DOHH2 (cell line): ENCODE measurements around the gene IGFLR1.

Experiments
- H3F3A ChIP-seq: fragments of 200-600 bp; sonication (generic), shearing (Covaris generic); 2 replicates; pipeline ENCODE4 v1.6.0; 2016; ENCODE audit warnings: antibody characterized with exemption, mild to moderate bottlenecking; ENCODE audit not compliant: control insufficient read depth, insufficient read depth
- H3K27ac ChIP-seq: fragments of 200-600 bp; sonication (generic); 2 replicates; pipeline ENCODE4 v1.5.1; 2014; ENCODE audit warnings: low read depth, mild to moderate bottlenecking, low read length, moderate library complexity
- H3K27me3 ChIP-seq: fragments of 200-600 bp; sonication (generic); 2 replicates; pipeline ENCODE4 v1.6.1; 2014; ENCODE audit warnings: mild to moderate bottlenecking, low read length, mixed read lengths; ENCODE audit not compliant: control insufficient read depth
- H3K36me3 ChIP-seq: fragments of 200-600 bp; sonication (generic); 2 replicates; pipeline ENCODE4 v1.6.1; 2014; ENCODE audit warnings: mild to moderate bottlenecking, low read length, moderate library complexity, mixed read lengths; ENCODE audit not compliant: control insufficient read depth
- H3K4me1 ChIP-seq: fragments of 200-600 bp; sonication (generic); 2 replicates; pipeline ENCODE4 v1.6.1; 2014; ENCODE audit warnings: mild to moderate bottlenecking, low read length, mixed read lengths; ENCODE audit not compliant: control insufficient read depth
- H3K4me2 ChIP-seq: fragments of 200-600 bp; sonication (generic); 2 replicates; pipeline ENCODE4 v1.6.0; 2014; ENCODE audit warnings: mild to moderate bottlenecking, low read length, moderate library complexity
- H3K4me3 ChIP-seq: fragments of 200-600 bp; sonication (generic); 2 replicates; pipeline ENCODE4 v1.5.1; 2014; ENCODE audit warnings: mild to moderate bottlenecking, low read length, mixed read lengths
- H3K79me2 ChIP-seq: fragments of 200-600 bp; sonication (generic); 2 replicates; pipeline ENCODE4 v1.6.1; 2014; ENCODE audit warnings: mild to moderate bottlenecking, low read length, mixed read lengths; ENCODE audit not compliant: control insufficient read depth
- H3K9me2 ChIP-seq: fragments of 200-600 bp; sonication (generic); replicated peaks from 2 replicates; pipeline ENCODE4 v1.6.1; 2014; ENCODE audit warnings: mild to moderate bottlenecking, low read length, mixed read lengths; ENCODE audit not compliant: control insufficient read depth
- H3K9me3 ChIP-seq: fragments of 200-600 bp; sonication (generic); 2 replicates; pipeline ENCODE4 v1.6.1; 2014; ENCODE audit warnings: antibody characterized with exemption, low read length, mixed read lengths; ENCODE audit not compliant: control insufficient read depth, insufficient read depth
- H4K20me1 ChIP-seq: fragments of 200-600 bp; sonication (generic); 2 replicates; pipeline ENCODE4 v1.6.0; 2014; ENCODE audit warnings: low read depth, mild to moderate bottlenecking, antibody characterized with exemption, low read length, moderate library complexity; ENCODE audit not compliant: control insufficient read depth, insufficient read depth
- EZH2phosphoT487 ChIP-seq: fragments of 200-600 bp; sonication (generic); IDR thresholded peaks from 2 replicates; pipeline ENCODE4 v1.6.1; 2017; ENCODE audit warnings: borderline replicate concordance, mild to moderate bottlenecking, antibody characterized with exemption, low read length, moderate library complexity, mixed read lengths
- TF ChIP-seq, protein P1 (sequence below): fragments of 200-600 bp; sonication (generic); IDR thresholded peaks from one replicate; pipeline ENCODE4 v1.5.1; 2014; ENCODE audit warnings: antibody characterized with exemption, mild to moderate bottlenecking, low read depth, low read length; ENCODE audit not compliant: poor library complexity, severe bottlenecking

The IGFLR1 gene

DNA sequence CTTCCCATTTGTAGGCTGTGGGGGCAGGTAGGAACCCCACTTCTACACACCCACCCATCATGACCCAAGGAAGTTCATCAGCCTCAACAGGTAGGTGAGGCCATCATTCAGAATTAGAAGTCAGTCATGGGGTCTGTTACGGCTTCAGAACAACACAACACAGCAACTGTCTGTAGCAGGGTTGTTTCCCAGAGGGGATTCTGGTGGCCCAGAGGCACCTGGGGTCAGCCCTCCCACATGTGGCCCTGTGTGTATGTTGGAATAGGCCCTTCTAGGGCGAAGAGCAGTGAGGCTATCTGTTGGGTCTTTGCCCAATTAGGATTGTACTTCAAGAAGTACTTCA, 3.4 kb downstream of the IGFLR1 start:
- TF ChIP-seq EZH2phosphoT487, result no peak
- TF ChIP-seq, protein P1, sequence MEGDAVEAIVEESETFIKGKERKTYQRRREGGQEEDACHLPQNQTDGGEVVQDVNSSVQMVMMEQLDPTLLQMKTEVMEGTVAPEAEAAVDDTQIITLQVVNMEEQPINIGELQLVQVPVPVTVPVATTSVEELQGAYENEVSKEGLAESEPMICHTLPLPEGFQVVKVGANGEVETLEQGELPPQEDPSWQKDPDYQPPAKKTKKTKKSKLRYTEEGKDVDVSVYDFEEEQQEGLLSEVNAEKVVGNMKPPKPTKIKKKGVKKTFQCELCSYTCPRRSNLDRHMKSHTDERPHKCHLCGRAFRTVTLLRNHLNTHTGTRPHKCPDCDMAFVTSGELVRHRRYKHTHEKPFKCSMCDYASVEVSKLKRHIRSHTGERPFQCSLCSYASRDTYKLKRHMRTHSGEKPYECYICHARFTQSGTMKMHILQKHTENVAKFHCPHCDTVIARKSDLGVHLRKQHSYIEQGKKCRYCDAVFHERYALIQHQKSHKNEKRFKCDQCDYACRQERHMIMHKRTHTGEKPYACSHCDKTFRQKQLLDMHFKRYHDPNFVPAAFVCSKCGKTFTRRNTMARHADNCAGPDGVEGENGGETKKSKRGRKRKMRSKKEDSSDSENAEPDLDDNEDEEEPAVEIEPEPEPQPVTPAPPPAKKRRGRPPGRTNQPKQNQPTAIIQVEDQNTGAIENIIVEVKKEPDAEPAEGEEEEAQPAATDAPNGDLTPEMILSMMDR, result no peak
- Histone ChIP-seq H3K9me2 (no peaks in the 10 kb centered on the region), H3K9me3 (no peaks in the 10 kb centered on the region), H3K36me3 (peaks cover 49% of the 10 kb centered on the region), H3K4me1 (peaks cover 41% of the 10 kb centered on the region), H3F3A (peaks cover 16% of the 10 kb centered on the region), H3K79me2 (no peaks in the 10 kb centered on the region), H3K27me3 (no peaks in the 10 kb centered on the region), H3K4me2 (no peak overlapping the region), H3K4me3 (no peak overlapping the region), H4K20me1 (no peaks in the 10 kb centered on the region), H3K27ac (no peak overlapping the region)

DNA sequence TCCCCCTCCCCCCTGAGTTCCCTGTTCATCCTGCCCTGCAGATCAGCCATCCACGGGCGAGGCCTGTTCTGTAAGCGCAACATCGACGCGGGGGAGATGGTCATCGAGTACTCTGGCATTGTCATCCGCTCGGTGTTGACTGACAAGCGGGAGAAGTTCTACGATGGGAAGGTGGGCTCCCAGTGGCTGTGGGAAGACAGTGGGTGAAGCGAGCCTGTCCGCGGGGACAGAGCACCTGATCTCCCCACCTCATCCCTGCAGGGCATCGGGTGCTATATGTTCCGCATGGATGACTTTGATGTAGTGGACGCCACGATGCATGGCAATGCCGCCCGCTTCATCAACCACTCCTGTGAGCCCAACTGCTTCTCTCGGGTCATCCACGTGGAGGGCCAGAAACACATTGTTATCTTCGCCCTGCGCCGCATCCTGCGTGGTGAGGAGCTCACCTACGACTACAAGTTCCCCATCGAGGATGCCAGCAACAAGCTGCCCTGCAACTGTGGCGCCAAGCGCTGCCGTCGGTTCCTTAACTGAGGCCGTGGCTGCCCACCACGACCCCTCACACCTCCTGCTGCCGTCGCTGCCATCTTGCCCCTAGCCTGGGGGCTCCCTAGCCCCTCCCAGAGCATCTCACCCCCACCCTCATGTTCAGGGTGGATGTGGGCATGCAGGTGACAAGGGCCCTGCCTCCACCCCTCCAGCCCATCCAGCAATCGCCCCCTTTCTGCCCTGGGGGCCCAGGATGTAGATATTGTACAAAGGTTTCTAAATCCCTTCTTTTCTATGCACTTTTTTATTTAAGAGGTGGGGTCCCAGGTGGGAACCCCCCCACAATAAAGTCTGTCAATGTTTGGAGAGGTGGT, 4.0 kb downstream of the IGFLR1 start:
- Histone ChIP-seq H3F3A (peaks cover 16% of the 10 kb centered on the region), H3K36me3 (peaks cover 53% of the 10 kb centered on the region), H3K4me1 (peaks cover 40% of the 10 kb centered on the region), H3K79me2 (no peaks in the 10 kb centered on the region), H3K4me3 (no peak overlapping the region), H4K20me1 (no peaks in the 10 kb centered on the region), H3K27ac (no peak overlapping the region), H3K9me3 (no peaks in the 10 kb centered on the region), H3K27me3 (no peaks in the 10 kb centered on the region), H3K9me2 (no peaks in the 10 kb centered on the region), H3K4me2 (no peak overlapping the region)
- TF ChIP-seq EZH2phosphoT487, result no peak

DNA sequence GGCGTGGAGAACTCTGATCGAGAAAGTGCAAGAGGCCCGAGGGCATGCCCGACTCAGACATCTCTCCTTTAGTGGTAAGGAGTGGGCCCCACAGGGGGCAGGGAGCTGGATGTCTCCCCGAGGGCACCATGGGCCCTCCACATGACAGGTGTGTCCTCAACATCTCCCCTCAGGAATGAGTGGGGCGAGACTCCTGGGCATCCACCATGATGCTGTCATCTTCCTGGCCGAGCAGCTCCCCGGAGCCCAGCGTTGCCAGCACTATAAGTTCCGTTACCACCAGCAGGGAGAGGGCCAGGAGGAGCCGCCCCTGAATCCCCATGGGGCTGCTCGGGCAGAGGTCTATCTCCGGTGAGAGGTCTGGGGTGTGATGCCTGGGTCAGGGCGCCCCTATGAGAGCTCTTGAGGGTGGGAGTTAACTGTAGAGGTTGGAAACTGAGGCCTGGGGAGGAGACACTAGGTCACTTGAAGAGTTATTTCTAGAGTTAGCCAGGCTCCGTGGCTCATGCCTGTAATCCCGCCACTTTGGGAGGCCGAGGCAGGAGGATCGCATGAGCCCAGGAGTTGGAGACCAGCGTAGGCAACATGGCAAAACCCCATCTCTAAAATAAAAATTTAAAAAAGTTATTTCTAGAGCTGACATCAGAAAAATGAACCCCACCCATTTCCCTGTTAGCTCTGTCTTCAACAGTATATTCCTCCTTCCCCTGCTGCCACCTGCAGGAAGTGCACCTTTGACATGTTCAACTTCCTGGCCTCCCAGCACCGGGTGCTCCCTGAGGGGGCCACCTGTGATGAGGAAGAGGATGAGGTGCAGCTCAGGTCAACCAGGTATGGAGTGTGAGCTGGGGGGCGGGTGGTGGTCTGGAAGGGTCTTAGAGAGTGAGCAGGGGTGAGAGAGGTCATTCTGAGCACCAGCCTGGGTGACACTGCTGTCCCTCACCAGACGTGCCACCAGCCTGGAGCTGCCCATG, 5.1 kb downstream of the IGFLR1 start:
- H3K9me2 ChIP-seq, result no peaks in the 10 kb centered on the region
- no peaks in the 10 kb centered on the region for H3K27me3 ChIP-seq
- peaks cover 63% of the 10 kb centered on the region for H3K36me3 ChIP-seq
- peaks cover 34% of the 10 kb centered on the region for H3K4me1 ChIP-seq
- peaks cover 16% of the 10 kb centered on the region for H3F3A ChIP-seq
- TF ChIP-seq, protein P1, result peak; percentile 33
- TF ChIP-seq EZH2phosphoT487, result no peak
- H3K27ac ChIP-seq, result no peak overlapping the region
- no peaks in the 10 kb centered on the region for H3K9me3 ChIP-seq
- H4K20me1 ChIP-seq, result no peaks in the 10 kb centered on the region
- H3K4me3 ChIP-seq, result no peak overlapping the region
- no peak overlapping the region for H3K4me2 ChIP-seq
- H3K79me2 ChIP-seq, result no peaks in the 10 kb centered on the region
